Panc1 (cell line): ENCODE data around the gene GRK7. TPM values are rescaled to one million over a fixed set of nuclear protein-coding genes. Genes with fewer than 3 reads are reported as not detected.

ENCODE experiments used
- ATAC-seq: fragments of 200-7000 bp; cut with Tn5 transposase; 2 replicates; pipeline ENCODE4 v1.9.1; 2020; ENCODE audit warnings: mild to moderate bottlenecking, moderate library complexity
- BruUV-seq: library from RNA; stranded (reverse); fragments of 400-500 nt; replicated peaks from 2 replicates; lab custom pipeline; 2021; lab: Mats Ljungman, UMichigan
- CTCF ChIA-PET: fragments of 300-600 bp; sonication (Branson Sonifier 250); formaldehyde crosslinking; loops from one replicate; lab custom pipeline; 2022; ENCODE audit warnings: antibody characterized with exemption; lab: Charles Lee
- POLR2A ChIA-PET: fragments of 300-600 bp; sonication (Branson Sonifier 250); formaldehyde crosslinking; loops from one replicate; lab custom pipeline; 2022; ENCODE audit warnings: antibody characterized with exemption; lab: Charles Lee
- DNase-seq: peaks from one replicate; pipeline ENCODE4 v3.0.0-alpha.2; 2010; ENCODE audit warnings: low read depth, low spot score
- H3K27ac ChIP-seq: 2 replicates; pipeline ENCODE4 v1.5.1; 2011; ENCODE audit warnings: mild to moderate bottlenecking, low read length, inconsistent platforms
- H3K27me3 ChIP-seq: fragments of 200-500 bp; sonication (Bioruptor generic); 2 replicates; pipeline ENCODE4 v1.6.0; 2014; ENCODE audit warnings: low read length, inconsistent platforms; ENCODE audit not compliant: control insufficient read depth, insufficient read depth
- H3K36me3 ChIP-seq: fragments of 200-500 bp; sonication (Bioruptor generic); 2 replicates; pipeline ENCODE4 v1.5.1; 2014; ENCODE audit warnings: inconsistent platforms, mild to moderate bottlenecking, low read length, moderate library complexity; ENCODE audit not compliant: control insufficient read depth, insufficient read depth
- H3K4me1 ChIP-seq: 2 replicates; pipeline ENCODE4 v1.5.1; 2011; ENCODE audit warnings: inconsistent platforms, mild to moderate bottlenecking, low read length, moderate library complexity; ENCODE audit not compliant: control insufficient read depth, insufficient read depth
- H3K4me3 ChIP-seq, 2 experiments: 2 replicates each; pipeline ENCODE4 v1.5.1; 2011 to 2012; ENCODE audit warnings: low read depth in 2 of 2, low read length in 2 of 2, mild to moderate bottlenecking in 2 of 2, inconsistent platforms in 1 of 2, moderate library complexity in 1 of 2
- H3K9me3 ChIP-seq: fragments of 200-500 bp; sonication (Bioruptor generic); 2 replicates; pipeline ENCODE4 v1.5.1; 2014; ENCODE audit warnings: low read depth, mild to moderate bottlenecking, inconsistent platforms, low read length, moderate library complexity; ENCODE audit not compliant: control insufficient read depth, insufficient read depth
- POLR2AphosphoS5 ChIP-seq: IDR thresholded peaks from 2 replicates; pipeline ENCODE4 v1.6.1; 2012; ENCODE audit warnings: mild to moderate bottlenecking, low read depth, low read length, moderate library complexity
- SIN3A ChIP-seq: IDR thresholded peaks from 2 replicates; pipeline ENCODE4 v1.6.1; 2012; ENCODE audit warnings: low read depth, mild to moderate bottlenecking, low read length, moderate library complexity, borderline replicate concordance; ENCODE audit not compliant: insufficient read depth
- TCF7L2 ChIP-seq: IDR thresholded peaks from 2 replicates; pipeline ENCODE4 v1.6.1; 2011; ENCODE audit warnings: mild to moderate bottlenecking, low read depth, low read length, inconsistent platforms
- in situ Hi-C: cut with HindIII; loops from 2 replicates; pipeline ENCODE4 v1.10.0; 2016; ENCODE audit warnings: low sequenced_read_pairs, low pct_unique_long_range_greater_than_20kb
- intact Hi-C: fragments of 100-400 bp; cut with micrococcal nuclease; formaldehyde crosslinking; loops from one replicate; pipeline ENCODE4 v1.10.0; 2022; ENCODE audit not compliant: unreplicated experiment
- total RNA-seq: library from RNA; stranded (reverse); gene quantifications from one replicate; pipeline ENCODE4 v1.2.1, GENCODE V29; 2021; ENCODE audit not compliant: unreplicated experiment
- TF ChIP-seq, protein P1 (sequence below), 2 experiments: IDR thresholded peaks; 2 replicates each; pipeline ENCODE4 v1.6.1; 2011 to 2012; ENCODE audit warnings: low read depth in 2 of 2, control low read depth in 1 of 2, low read length in 1 of 2, mild to moderate bottlenecking in 1 of 2, moderate library complexity in 1 of 2; ENCODE audit not compliant: insufficient read depth in 1 of 2
- TF ChIP-seq, protein P2 (sequence below): fragments of 450-650 bp; IDR thresholded peaks from 2 replicates; pipeline ENCODE4 v1.5.1; 2017; ENCODE audit warnings: mild to moderate bottlenecking

GRK7 gene
- total RNA-seq, 1 experiment from 2014 or later: 0.10 TPM

DNA sequence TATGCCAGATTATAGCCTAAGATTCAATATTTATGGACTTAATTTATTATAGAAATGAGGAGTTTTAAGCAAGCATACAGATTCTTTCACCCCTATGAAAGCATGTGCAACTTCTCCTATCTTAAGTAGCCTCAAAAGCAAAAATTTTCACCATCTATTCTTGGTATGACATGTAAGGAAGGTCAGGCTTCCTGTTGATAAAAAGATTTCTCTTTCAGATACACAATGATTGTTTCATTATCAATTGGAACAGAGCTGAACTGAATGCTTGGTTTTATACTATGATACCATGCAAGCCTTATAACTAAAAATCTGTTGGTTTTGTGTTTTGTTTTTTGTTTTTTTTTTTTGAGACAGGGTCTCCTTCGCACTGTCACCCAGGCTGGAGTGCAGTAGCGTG lies 3.9 kb downstream of the GRK7 start:
- Histone ChIP-seq H3K4me1 (no peaks in the 10 kb centered on the region), H3K27me3 (no peaks in the 10 kb centered on the region), H3K4me3 (no peak overlapping the region), H3K27ac (no peak overlapping the region), H3K9me3 (no peaks in the 10 kb centered on the region), H3K36me3 (no peaks in the 10 kb centered on the region)
- intact Hi-C loops: no loop called here
- no TSS peak for BruUV-seq
- in situ Hi-C loops: no loop called here
- TF ChIP-seq, protein P1, sequence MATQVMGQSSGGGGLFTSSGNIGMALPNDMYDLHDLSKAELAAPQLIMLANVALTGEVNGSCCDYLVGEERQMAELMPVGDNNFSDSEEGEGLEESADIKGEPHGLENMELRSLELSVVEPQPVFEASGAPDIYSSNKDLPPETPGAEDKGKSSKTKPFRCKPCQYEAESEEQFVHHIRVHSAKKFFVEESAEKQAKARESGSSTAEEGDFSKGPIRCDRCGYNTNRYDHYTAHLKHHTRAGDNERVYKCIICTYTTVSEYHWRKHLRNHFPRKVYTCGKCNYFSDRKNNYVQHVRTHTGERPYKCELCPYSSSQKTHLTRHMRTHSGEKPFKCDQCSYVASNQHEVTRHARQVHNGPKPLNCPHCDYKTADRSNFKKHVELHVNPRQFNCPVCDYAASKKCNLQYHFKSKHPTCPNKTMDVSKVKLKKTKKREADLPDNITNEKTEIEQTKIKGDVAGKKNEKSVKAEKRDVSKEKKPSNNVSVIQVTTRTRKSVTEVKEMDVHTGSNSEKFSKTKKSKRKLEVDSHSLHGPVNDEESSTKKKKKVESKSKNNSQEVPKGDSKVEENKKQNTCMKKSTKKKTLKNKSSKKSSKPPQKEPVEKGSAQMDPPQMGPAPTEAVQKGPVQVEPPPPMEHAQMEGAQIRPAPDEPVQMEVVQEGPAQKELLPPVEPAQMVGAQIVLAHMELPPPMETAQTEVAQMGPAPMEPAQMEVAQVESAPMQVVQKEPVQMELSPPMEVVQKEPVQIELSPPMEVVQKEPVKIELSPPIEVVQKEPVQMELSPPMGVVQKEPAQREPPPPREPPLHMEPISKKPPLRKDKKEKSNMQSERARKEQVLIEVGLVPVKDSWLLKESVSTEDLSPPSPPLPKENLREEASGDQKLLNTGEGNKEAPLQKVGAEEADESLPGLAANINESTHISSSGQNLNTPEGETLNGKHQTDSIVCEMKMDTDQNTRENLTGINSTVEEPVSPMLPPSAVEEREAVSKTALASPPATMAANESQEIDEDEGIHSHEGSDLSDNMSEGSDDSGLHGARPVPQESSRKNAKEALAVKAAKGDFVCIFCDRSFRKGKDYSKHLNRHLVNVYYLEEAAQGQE (IDR thresholded peaks at IDR 0.05; ENCODE audit: insufficient read depth in 1 of 2, low read depth in 2 of 2, low read length in 1 of 2): no peak
- POLR2A ChIA-PET: interaction anchor here (0.7 kb wide), 1 partner anchor 27 kb away, joined by 7 read pairs; no protein-coding TSS in a partner anchor
- ATAC-seq (no peak), DNase-seq (no peak)
- CTCF ChIA-PET: interaction anchor here (0.5 kb wide), 1 partner anchor 20 kb away, joined by 6 read pairs; no protein-coding TSS in a partner anchor

DNA sequence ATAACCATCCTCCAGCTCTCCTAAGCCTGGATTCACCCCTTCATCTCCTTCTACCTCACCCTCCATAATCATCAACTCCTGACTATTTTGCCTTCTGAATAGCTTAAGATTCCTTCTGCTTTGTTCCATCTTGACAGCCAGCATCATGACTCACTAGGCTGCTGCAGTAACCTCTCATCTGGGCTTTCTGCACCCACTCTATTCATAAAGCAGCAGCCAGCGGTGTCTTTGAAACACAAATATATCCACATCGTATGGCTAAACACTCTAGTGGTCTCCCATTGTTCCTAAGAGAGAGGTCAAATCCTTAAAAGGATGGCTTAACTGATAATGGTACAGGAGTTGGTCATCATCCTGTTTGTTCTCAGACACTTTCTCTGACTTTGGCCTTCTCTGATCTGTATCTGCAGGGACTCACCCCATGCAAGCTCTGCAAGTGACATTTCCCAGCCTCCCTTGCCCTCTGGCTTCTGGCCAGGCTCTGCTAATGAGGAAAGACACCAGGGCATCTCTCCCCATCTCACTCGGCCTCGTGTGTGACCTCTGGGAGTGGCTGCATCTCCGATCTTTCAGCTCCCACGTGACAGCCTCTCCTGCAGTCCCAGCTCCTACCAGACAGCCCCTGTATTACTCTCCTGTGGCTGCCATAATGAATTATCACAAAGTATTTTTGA lies 6.2 kb downstream of the GRK7 start:
- ATAC-seq: 0 out of 2 replicates have a peak, but pooled peaks have one; percentile 59
- no peaks in the 10 kb centered on the region for H3K9me3 ChIP-seq
- no peaks in the 10 kb centered on the region for H3K36me3 ChIP-seq
- H3K27ac ChIP-seq: no peak overlapping the region
- no peak overlapping the region for H3K4me3 ChIP-seq
- ChIA-PET CTCF (no interaction called here), POLR2A (no interaction called here)
- H3K27me3 ChIP-seq: no peaks in the 10 kb centered on the region
- in situ Hi-C loops (no loop called here), intact Hi-C loops (no loop called here)
- H3K4me1 ChIP-seq: no peaks in the 10 kb centered on the region
- TF ChIP-seq TCF7L2 (no peak), SIN3A (no peak), POLR2AphosphoS5 (no peak)
- TF ChIP-seq, protein P1 (IDR thresholded peaks at IDR 0.05; ENCODE audit: insufficient read depth in 1 of 2, low read depth in 2 of 2, low read length in 1 of 2): no peak
- TF ChIP-seq, protein P2, sequence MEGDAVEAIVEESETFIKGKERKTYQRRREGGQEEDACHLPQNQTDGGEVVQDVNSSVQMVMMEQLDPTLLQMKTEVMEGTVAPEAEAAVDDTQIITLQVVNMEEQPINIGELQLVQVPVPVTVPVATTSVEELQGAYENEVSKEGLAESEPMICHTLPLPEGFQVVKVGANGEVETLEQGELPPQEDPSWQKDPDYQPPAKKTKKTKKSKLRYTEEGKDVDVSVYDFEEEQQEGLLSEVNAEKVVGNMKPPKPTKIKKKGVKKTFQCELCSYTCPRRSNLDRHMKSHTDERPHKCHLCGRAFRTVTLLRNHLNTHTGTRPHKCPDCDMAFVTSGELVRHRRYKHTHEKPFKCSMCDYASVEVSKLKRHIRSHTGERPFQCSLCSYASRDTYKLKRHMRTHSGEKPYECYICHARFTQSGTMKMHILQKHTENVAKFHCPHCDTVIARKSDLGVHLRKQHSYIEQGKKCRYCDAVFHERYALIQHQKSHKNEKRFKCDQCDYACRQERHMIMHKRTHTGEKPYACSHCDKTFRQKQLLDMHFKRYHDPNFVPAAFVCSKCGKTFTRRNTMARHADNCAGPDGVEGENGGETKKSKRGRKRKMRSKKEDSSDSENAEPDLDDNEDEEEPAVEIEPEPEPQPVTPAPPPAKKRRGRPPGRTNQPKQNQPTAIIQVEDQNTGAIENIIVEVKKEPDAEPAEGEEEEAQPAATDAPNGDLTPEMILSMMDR: no peak
- BruUV-seq: no TSS peak
- DNase-seq: no peak
